HG03103 (cell line): Measurements from ENCODE around the gene NDUFB7.
"Not testable (repeated sequence)": the region's sequence is repeated elsewhere in the genome, so short reads cannot be mapped to it uniquely, and the experiment has no call there.

Experiments used
- ATAC-seq: cut with Tn5 transposase; IDR thresholded peaks from one replicate; pipeline ENCODE4 v1.9.1; 2021; ENCODE audit warnings: low read depth; ENCODE audit not compliant: unreplicated experiment

Gene NDUFB7

GRCh38 chr19:14575428-14575980 lies 3.6 kb upstream of the NDUFB7 start:
- ATAC-seq: no peak

DNA sequence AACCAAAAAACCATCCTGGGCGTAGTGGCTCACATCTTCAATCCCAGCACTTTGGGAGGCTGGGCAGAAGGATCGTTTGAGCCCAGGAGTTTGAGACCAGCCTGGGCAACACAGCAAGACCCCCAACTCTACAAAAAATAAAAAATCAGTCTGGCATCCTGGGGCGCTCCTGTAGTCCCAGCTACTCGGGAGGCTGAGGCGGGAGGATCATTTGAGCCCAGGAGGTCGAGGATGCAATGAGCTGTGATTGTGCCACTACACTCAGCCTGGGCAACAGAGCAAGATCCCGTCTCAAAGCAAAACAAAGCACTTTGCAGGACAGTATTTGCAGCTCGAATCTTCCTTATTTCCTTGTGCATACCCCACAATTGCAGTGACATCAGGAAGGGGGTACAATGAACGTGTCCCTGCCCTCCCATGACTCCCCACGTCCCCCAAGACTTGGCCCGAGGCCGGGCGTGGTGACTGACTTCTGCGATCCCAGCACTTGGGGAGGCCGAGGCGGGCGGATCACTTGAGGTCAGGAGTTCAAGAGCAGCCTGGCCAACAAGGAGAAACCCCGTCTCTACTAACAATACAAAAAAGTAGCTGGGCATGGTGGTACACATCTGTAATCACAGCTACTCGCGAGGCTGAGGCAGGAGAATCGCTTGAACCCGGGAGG lies 870 bp downstream of the NDUFB7 start:
- ATAC-seq: no peak

GRCh38 chr19:14567079-14567478 lies 4.8 kb downstream of the NDUFB7 start:
- ATAC-seq: no peak

DNA sequence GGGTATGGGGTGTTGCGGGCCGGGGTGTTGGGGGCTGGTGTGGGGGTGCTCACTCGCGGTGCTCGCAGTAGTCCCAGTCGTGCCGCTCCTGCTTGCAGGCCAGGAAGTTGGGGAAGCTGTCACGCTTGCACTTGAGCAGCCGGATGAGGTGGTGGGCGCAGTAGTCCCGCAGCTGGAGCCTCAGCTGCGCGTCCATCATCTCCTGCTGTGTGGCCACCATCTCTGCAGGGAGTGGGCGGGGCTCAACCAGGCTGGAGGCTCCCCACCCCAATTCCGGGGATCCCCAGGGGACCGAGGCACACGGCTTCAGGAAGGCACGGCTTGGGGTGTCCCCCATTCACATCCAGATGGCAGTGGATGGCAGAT lies 5.2 kb downstream of the NDUFB7 start:
- no peak for ATAC-seq

DNA sequence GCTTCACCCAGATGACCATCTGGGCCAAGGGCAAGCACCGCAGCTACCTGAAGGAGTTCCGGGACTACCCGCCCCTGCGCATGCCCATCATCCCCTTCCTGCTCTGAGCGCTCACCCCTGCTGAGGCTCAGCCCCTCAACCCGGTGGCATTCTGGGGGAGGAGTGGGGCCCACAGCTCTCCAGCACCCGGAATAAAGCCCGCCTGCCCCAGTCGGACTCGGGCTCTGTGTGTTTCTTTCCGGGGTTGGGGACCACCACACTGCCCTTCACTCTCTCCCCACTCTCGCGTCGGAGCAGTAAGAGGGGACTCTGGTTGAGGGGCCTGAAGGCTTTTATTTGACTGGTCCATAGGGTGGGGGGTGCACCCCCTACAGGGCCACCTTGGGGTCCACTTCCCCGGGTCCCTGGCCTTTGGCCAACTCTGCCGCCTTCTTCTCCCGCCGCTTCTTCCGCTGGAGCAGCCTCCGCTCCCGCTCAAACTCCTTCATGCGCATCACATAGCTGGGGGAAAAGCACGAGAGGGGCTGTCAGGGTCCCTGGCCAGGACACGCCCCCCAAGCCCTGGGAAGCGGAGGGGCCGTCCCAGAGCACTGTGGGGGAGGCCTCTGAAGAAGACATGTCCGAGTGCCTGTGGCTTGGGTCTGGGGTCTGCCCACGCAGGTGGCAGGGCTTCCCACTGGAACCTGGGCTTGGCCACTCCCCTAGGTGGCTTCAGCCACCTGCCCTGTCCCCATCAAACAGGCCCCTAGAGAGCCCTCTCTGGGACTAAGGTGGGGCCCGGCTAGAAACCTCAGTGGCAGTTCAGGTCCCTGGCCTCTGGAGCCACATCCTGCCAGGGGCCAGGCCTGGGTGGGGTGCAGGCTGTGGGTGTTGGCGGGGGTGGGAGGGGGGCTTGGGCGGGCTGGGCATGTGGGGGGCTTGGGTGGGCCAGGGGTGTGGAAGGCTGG lies 5.8 kb downstream of the NDUFB7 start:
- no peak for ATAC-seq

- ATAC-seq: no peak
These were observed 6.6 kb downstream of the NDUFB7 start for GRCh38 chr19:14565298-14565679.

- ATAC-seq: not testable (repeated sequence)
These were observed 7.1 kb downstream of the NDUFB7 start for GRCh38 chr19:14564652-14565297.

GRCh38 chr19:14563989-14564651 lies 7.7 kb downstream of the NDUFB7 start:
- no peak for ATAC-seq

GRCh38 chr19:14563590-14563926 lies 8.3 kb downstream of the NDUFB7 start:
- ATAC-seq: no peak

DNA sequence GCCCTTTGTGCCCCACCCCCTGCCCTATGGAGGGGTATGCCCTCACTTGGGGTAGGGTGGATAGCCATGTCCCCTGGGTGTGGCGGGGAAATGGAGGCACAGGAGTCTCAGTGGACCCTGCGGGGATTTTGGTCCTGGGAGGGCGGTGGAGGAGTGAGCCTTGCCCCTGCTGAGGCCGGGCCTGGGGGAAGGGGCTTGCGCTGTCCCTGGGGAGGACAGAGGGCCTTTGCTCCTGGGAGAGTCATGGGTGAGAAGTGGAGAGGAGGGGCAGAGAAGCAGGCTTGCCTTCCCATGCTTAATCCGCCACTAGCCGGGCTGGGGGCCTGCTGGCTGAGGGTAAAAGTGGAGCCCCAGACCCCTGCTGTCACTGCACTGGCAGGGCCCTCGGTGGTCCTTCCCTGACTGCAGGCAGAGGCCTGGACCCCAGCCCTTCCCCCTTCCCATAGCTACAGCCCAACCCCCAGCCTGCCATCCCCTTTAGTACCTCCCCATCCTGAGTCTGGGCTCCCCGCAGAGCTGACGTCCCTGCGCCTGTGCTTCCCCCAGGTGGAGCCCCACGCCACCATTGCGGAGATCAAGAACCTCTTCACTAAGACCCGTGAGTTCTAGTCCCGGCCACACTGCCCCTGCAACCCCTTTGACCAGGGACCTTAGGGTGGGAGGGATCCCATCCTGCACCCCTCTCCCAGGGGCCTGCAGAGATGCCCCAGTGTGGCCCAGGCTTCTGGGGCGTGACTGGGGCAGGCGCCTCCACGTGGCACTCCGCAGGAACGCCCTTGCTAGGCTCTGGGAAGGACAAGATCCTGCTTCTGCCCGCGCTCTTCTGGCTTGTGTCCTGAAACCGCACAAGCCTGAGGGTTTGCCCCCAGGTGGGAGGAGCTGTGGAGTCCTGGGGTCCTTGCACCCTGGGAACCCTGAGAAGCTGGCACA lies 8.9 kb downstream of the NDUFB7 start:
- no peak for ATAC-seq

- no peak for ATAC-seq
These were observed 10.0 kb downstream of the NDUFB7 start for GRCh38 chr19:14561847-14562351.

DNA sequence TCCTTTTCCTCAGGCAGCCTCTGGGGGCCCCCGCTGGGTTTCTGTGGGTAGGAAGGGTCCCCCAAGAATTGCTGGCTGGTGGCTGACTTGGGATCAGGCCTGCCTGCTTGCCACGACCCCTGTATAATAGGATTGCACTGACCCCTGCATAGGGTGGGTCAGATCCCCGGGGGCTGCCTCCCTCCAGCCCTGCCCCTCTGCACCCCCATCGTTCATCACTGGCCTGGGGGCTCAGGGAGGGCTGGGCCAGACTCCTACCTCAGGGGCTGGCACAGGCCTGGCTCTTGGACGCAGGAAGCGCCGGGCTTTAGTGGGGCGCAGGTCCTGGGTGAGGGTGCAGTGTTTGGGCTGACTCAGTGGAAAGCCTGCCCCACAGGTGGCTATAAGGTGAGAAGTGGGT lies 10.6 kb downstream of the NDUFB7 start:
- ATAC-seq: no peak

DNA sequence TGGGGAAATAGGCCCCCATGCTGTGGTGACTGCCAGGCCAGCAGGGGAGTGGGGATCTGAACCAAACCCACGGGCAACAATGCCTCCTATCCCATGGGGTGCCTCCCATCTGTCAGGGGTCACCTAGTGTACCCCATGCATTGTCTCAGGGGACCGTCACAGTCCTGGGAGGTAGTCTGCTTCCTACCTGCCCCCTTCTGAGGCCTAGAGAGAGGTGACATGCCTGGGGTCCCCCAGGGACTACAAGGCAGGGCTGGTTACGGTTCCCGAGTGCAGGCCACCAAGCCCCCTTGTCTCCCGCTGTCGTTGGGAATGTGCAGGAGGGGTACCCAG lies 11.1 kb downstream of the NDUFB7 start:
- ATAC-seq: no peak

- ATAC-seq: no peak
These were observed 11.7 kb downstream of the NDUFB7 start for GRCh38 chr19:14559916-14560775.

- no peak for ATAC-seq
These were observed 13.3 kb downstream of the NDUFB7 start for GRCh38 chr19:14558370-14559066.

DNA sequence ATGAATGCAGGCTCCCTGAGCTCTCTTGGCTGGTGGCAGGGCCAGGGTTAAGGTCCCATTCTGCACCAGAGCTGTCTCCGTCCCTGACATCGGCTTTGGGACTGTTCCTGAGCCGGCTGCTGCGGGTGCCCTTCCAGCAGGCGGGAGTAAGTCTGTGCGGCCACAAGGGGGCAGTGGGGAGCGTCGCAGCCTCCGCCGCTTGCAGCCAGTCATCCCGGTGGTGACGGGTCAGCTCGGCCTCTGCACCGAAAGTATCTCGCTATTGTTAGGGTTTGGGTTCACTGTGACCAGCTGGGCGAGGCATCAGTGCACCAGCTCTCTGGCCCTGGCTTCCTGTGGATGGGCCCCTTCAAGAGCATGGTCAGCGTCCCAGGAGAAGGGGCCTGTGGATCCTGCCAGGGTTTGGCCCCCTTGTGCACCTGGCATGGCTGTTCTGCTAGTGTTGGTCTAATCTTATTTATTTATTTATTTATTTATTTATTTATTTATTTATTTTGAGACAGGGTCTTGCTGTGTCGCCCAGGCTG lies 15.1 kb downstream of the NDUFB7 start:
- no peak for ATAC-seq

- ATAC-seq: no peak
These were observed 15.8 kb downstream of the NDUFB7 start for GRCh38 chr19:14555918-14556661.
